ENCODE results near the gene XCL1. TPM values are rescaled to one million over a fixed set of nuclear protein-coding genes. Genes with fewer than 3 reads are reported as not detected.

The XCL1 gene
- total and polyA plus RNA-seq, 2 donors (not counting 3 experiments of a cell fraction or from before 2014, with no cell fraction given): not detected

DNA sequence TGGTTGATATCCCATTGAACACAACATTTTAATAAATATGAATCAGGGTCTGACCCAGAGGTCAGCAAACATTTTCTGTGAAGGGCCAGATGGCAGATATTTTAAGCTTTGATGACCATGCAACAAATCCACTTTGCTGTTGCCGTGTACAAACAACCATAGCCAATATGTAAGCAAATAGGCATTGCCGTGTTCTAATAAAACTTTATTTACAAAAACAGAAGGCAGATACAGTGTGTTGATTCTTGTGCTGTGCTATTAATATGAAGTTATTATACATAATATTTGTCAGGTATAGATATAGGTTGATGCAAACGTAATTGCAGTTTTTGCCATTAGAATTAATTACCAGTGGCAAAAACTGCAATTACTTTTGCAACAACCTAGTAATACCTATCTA lies 8.8 kb upstream of the XCL1 start:
- Histone ChIP-seq H3K27ac (ENCODE audit: insufficient read depth, low read depth, low read length) (no peak overlapping the region), H3K9ac (replicated peaks; ENCODE audit: extremely low read depth, insufficient read depth, low read length) (no peak overlapping the region), H2AFZ (ENCODE audit: low read depth, low read length) (no peak overlapping the region), H3K36me3 (ENCODE audit: control insufficient read depth in 2 of 2, extremely low read depth in 1 of 2, insufficient read depth in 2 of 2, low read length in 2 of 2) (no peaks in the 10 kb centered on the region), H3K9me3 (replicated peaks; ENCODE audit: control insufficient read depth, insufficient read depth, low read length) (no peaks in the 10 kb centered on the region), H3K79me2 (ENCODE audit: control insufficient read depth, insufficient read depth, low read length) (no peaks in the 10 kb centered on the region), H3K9me1 (replicated peaks; ENCODE audit: control insufficient read depth, extremely low read depth, insufficient read depth, low read length) (no peaks in the 10 kb centered on the region), H3K4me1 (ENCODE audit: control insufficient read depth, extremely low read depth, insufficient read depth, low read length) (no peaks in the 10 kb centered on the region), H4K20me1 (replicated peaks; ENCODE audit: control insufficient read depth, extremely low read depth, insufficient read depth, low read length) (no peaks in the 10 kb centered on the region), H3K4me2 (ENCODE audit: insufficient read depth, low read length) (no peak overlapping the region), H3K27me3 (ENCODE audit: control insufficient read depth in 2 of 2, insufficient read depth in 2 of 2, low read length in 2 of 2) (no peaks in the 10 kb centered on the region), H3K4me3 (replicated peaks in 1 of 3; ENCODE audit: insufficient read depth in 1 of 3, low read depth in 1 of 3, low read length in 3 of 3) (no peak overlapping the region)
- DNase-seq (ENCODE audit: low read depth, low spot score): no peak
- no peak for FAIRE-seq
- ChIA-PET POLR2A (no interaction called here), CTCF (no interaction called here)
- intact Hi-C loops (cut with micrococcal nuclease) (no loop called here), dilution Hi-C loops (cut with MboI; ENCODE audit: extremely low pct_ligation_motif_present, low sequenced_read_pairs) (no loop called here)
- no TSS peak for BruUV-seq (replicated peaks)
- no peak for TF ChIP-seq JUN (IDR thresholded peaks at IDR 0.05; ENCODE audit: borderline replicate concordance, insufficient read depth, insufficient read length, low read depth)
- no peak for TF ChIP-seq GATA2 (IDR thresholded peaks at IDR 0.05; ENCODE audit: insufficient read depth, insufficient read length, low read depth, low read length)
- no peak for TF ChIP-seq MYC (IDR thresholded peaks at IDR 0.05; ENCODE audit: low read depth, low read length)
- TF ChIP-seq POLR2A (IDR thresholded peaks at IDR 0.05; ENCODE audit: low read depth, low read length): no peak
- TF ChIP-seq, protein P1, sequence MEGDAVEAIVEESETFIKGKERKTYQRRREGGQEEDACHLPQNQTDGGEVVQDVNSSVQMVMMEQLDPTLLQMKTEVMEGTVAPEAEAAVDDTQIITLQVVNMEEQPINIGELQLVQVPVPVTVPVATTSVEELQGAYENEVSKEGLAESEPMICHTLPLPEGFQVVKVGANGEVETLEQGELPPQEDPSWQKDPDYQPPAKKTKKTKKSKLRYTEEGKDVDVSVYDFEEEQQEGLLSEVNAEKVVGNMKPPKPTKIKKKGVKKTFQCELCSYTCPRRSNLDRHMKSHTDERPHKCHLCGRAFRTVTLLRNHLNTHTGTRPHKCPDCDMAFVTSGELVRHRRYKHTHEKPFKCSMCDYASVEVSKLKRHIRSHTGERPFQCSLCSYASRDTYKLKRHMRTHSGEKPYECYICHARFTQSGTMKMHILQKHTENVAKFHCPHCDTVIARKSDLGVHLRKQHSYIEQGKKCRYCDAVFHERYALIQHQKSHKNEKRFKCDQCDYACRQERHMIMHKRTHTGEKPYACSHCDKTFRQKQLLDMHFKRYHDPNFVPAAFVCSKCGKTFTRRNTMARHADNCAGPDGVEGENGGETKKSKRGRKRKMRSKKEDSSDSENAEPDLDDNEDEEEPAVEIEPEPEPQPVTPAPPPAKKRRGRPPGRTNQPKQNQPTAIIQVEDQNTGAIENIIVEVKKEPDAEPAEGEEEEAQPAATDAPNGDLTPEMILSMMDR (IDR thresholded peaks at IDR 0.05; ENCODE audit: extremely low read depth in 1 of 2, insufficient read depth in 1 of 2, low read depth in 1 of 2, low read length in 2 of 2): no peak
- TF ChIP-seq, protein P2, sequence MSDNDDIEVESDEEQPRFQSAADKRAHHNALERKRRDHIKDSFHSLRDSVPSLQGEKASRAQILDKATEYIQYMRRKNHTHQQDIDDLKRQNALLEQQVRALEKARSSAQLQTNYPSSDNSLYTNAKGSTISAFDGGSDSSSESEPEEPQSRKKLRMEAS (IDR thresholded peaks at IDR 0.05; ENCODE audit: insufficient read depth, insufficient read length): no peak
- no peak for TF ChIP-seq POLR2AphosphoS5 (IDR thresholded peaks at IDR 0.05; ENCODE audit: insufficient read depth, low read depth, low read length)
- TF ChIP-seq FOS (IDR thresholded peaks at IDR 0.05; ENCODE audit: borderline replicate concordance, insufficient read depth, low read length): no peak
- TF ChIP-seq EZH2 (IDR thresholded peaks at IDR 0.05; ENCODE audit: borderline replicate concordance, low read depth, low read length, severe bottlenecking): no peak

All from endothelial cell of umbilical vein (primary cell).